Stomach (tissue), 9 donors: ENCODE results near the gene C2orf69. TPM values are rescaled to one million over a fixed set of nuclear protein-coding genes. Genes with fewer than 3 reads are reported as not detected.

Source experiments
- DNase-seq, 2 donors: peaks; one replicate each; pipeline versions ENCODE4 v3.0.0 to v3.0.0-alpha.2; 2013 to 2019
- H3K27ac ChIP-seq, 5 donors: fragments of 200-600 bp in 4 of 5; sonication (generic) in 4 of 5; one replicate each; pipeline ENCODE4 v1.5.1; 2013 to 2019; ENCODE audit warnings: mild to moderate bottlenecking in 1 of 5, moderate library complexity in 1 of 5
- H3K27me3 ChIP-seq, 3 donors: fragments of 200-600 bp; sonication (generic); one replicate each; pipeline ENCODE4 v1.5.1; 2017 to 2019; ENCODE audit warnings: mixed run types in 1 of 3
- H3K36me3 ChIP-seq, 4 donors: fragments of 200-600 bp; sonication (generic); 1 replicate in 3 of 4; 2 replicates in 1 of 4; pipeline ENCODE4 v1.5.1; 2016 to 2019
- H3K4me1 ChIP-seq, 4 donors: fragments of 200-600 bp; sonication (generic); one replicate each; pipeline ENCODE4 v1.5.1; 2016 to 2019
- H3K4me3 ChIP-seq, 4 donors: fragments of 200-600 bp; sonication (generic) in 3 of 4; one replicate each; pipeline ENCODE4 v1.5.1; 2016 to 2019; ENCODE audit warnings: mild to moderate bottlenecking in 1 of 4
- H3K9me3 ChIP-seq, 4 donors: fragments of 200-600 bp; sonication (generic); one replicate each; pipeline ENCODE4 v1.5.1; 2016 to 2019
- EP300 ChIP-seq: sonication (generic); formaldehyde crosslinking; IDR thresholded peaks from one replicate; pipeline ENCODE4 v1.6.1; 2017; ENCODE audit warnings: antibody characterized with exemption
- POLR2A ChIP-seq, 4 donors: fragments of 450-650 bp; IDR thresholded peaks; one replicate each; pipeline ENCODE4 v1.6.1; 2016; ENCODE audit warnings: antibody characterized with exemption in 4 of 4, control low read depth in 2 of 4, mild to moderate bottlenecking in 1 of 4, moderate library complexity in 1 of 4
- POLR2AphosphoS5 ChIP-seq, 3 donors: sonication (generic); formaldehyde crosslinking; IDR thresholded peaks; one replicate each; pipeline ENCODE4 v1.6.1; 2016; ENCODE audit warnings: antibody characterized with exemption in 3 of 3
- WGBS, 5 donors: extraction: QIAGEN DNeasy Blood & Tissue Kit in 3 of 5; methylation state at CpG; one replicate each; pipeline versions ENCODE4 v1.1.5 to v1.1.7; 2013 to 2018; 5-methylcytosine and 5-hydroxymethylcytosine counted together
- intact Hi-C: fragments of 100-400 bp; cut with DNase I; formaldehyde crosslinking; loops from one replicate; pipeline ENCODE4 v1.15.1; 2023; ENCODE audit warnings: low total_unique reads
- polyA plus RNA-seq, 3 donors: library from polyadenylated mRNA; stranded (reverse); fragments of 200-250 nt; gene quantifications; one replicate each; pipeline ENCODE4 v1.2.3, GENCODE V29; 2013
- total RNA-seq, 5 donors: library from RNA; depleted of rRNA; stranded (reverse); fragments of >200 nt; gene quantifications; one replicate each; pipeline versions ENCODE4 v1.1.0 to v1.2.3, GENCODE V29; 2014 to 2016
- TF ChIP-seq, protein P1 (sequence below), 7 experiments: fragments of 450-650 bp in 4 of 7; fragments of 200-600 bp in 3 of 7; sonication (generic) in 3 of 7; IDR thresholded peaks; one replicate each; pipeline ENCODE4 v1.5.1; 2016 to 2019; ENCODE audit warnings: antibody characterized with exemption in 7 of 7, control low read depth in 2 of 7, mild to moderate bottlenecking in 1 of 7
- donor health status: healthy with polysubstance abuse.
- donor health status: Bipolar disorder and iron deficiency.
- donor health status: healthy.

The C2orf69 gene
- total and polyA plus RNA-seq, 8 donors, result 2.0 to 29.8 (median 7.3) TPM

DNA sequence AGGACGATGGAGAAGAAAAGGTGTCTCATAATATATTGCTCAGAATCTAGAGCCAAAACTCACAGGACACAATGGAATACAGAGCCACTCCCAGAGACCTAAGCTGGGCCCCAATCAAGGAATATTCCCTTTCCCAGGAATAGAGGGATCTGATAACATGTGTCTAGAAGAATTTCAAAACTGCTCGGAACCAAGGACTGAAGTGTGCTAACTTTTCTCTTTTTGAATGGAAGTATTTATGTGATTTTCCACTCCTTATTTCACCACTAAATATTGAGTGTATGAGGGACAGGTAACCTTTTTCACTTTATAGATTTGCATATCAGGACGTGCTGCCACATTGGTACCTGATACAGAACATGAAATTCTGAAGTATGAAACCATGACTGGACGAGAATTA is 9.2 kb upstream of the C2orf69 start:
- Histone ChIP-seq H3K27me3 (no peaks in the 10 kb centered on the region), H3K9me3 (no peaks in the 10 kb centered on the region), H3K36me3 (no peaks in the 10 kb centered on the region), H3K4me1 (no peaks in the 10 kb centered on the region), H3K4me3 (no peak overlapping the region), H3K27ac (no peak overlapping the region)
- no peak for DNase-seq
- WGBS, 5 donors, result 84 to 90% (median 86%) methylated on average over 4 of the region's 4 CpGs
- intact Hi-C loops, result no loop called here
- TF ChIP-seq POLR2A (IDR thresholded peaks at IDR 0.05) (no peak), EP300 (no peak), POLR2AphosphoS5 (IDR thresholded peaks at IDR 0.05) (no peak)
- TF ChIP-seq, protein P1, sequence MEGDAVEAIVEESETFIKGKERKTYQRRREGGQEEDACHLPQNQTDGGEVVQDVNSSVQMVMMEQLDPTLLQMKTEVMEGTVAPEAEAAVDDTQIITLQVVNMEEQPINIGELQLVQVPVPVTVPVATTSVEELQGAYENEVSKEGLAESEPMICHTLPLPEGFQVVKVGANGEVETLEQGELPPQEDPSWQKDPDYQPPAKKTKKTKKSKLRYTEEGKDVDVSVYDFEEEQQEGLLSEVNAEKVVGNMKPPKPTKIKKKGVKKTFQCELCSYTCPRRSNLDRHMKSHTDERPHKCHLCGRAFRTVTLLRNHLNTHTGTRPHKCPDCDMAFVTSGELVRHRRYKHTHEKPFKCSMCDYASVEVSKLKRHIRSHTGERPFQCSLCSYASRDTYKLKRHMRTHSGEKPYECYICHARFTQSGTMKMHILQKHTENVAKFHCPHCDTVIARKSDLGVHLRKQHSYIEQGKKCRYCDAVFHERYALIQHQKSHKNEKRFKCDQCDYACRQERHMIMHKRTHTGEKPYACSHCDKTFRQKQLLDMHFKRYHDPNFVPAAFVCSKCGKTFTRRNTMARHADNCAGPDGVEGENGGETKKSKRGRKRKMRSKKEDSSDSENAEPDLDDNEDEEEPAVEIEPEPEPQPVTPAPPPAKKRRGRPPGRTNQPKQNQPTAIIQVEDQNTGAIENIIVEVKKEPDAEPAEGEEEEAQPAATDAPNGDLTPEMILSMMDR (IDR thresholded peaks at IDR 0.05), result no peak

DNA sequence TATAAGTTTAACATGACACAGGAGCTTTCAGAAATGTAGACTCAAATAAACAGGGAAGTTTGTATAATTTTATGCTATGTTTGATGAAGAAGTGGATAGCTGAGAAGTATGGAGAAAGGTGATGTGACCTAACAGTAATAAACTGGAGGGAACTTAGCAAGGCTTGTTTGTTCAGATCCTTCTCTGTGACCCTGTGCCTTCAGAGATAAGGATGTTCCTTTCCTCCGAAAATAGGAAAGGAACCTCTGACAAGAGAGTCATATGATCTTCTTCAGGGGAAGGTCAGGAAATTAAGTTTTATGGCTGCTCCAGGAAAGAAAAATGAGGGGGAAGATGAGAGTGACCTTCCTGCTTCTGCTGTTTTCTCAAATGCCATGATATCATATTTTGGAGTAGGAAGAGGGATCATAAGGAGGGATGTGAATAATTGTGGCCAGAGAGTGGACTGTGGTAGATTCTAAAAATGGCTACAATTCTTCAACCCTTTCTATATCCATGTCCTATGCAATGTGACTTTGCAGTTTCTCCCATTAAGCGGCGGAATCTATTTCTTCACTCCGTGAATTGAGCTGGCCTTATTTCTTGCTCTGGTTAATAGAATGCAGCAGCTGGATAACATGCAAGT is 8.5 kb upstream of the C2orf69 start:
- no peaks in the 10 kb centered on the region for H3K36me3 ChIP-seq
- H3K27ac ChIP-seq, result no peak overlapping the region
- WGBS, 5 donors, result 87 to 93% (median 90%) methylated on average over 4 of the region's 4 CpGs
- H3K9me3 ChIP-seq, result no peaks in the 10 kb centered on the region
- TF ChIP-seq POLR2AphosphoS5 (IDR thresholded peaks at IDR 0.05) (no peak), EP300 (no peak), POLR2A (IDR thresholded peaks at IDR 0.05) (no peak)
- TF ChIP-seq, protein P1 (IDR thresholded peaks at IDR 0.05), result no peak
- intact Hi-C loops, result no loop called here
- H3K4me1 ChIP-seq, result no peaks in the 10 kb centered on the region
- DNase-seq, result no peak
- H3K4me3 ChIP-seq, result no peak overlapping the region
- H3K27me3 ChIP-seq, result no peaks in the 10 kb centered on the region

DNA sequence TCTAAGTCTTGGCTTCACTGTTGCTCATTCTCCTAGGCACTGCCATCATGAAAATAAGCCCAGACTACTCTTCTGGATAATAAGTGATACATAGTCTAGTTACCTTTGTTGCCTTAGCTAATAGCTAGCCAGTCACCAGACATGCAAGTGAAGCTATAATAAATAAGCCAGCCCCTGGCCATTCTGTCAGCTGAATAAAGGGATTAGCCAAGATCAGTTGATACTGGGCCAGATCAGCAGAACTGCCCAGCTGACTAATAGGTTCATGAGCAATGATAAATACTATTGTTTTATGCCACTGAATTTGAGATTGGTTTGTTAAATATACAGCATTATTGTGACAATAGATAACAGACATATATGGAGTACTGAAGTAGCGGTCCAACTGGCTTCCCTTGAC is 8.0 kb upstream of the C2orf69 start:
- DNase-seq, result no peak
- no peak overlapping the region for H3K4me3 ChIP-seq
- H3K9me3 ChIP-seq, result no peaks in the 10 kb centered on the region
- intact Hi-C loops, result no loop called here
- no peaks in the 10 kb centered on the region for H3K4me1 ChIP-seq
- H3K27ac ChIP-seq, result no peak overlapping the region
- H3K27me3 ChIP-seq, result no peaks in the 10 kb centered on the region
- TF ChIP-seq EP300, result no peak
- TF ChIP-seq, protein P1 (IDR thresholded peaks at IDR 0.05), result no peak
- TF ChIP-seq POLR2A (IDR thresholded peaks at IDR 0.05), result no peak
- TF ChIP-seq POLR2AphosphoS5 (IDR thresholded peaks at IDR 0.05), result no peak
- no peaks in the 10 kb centered on the region for H3K36me3 ChIP-seq
- 38 to 83% (median 58%) methylated on average over 1 of the region's 1 CpG for WGBS, 5 donors

DNA sequence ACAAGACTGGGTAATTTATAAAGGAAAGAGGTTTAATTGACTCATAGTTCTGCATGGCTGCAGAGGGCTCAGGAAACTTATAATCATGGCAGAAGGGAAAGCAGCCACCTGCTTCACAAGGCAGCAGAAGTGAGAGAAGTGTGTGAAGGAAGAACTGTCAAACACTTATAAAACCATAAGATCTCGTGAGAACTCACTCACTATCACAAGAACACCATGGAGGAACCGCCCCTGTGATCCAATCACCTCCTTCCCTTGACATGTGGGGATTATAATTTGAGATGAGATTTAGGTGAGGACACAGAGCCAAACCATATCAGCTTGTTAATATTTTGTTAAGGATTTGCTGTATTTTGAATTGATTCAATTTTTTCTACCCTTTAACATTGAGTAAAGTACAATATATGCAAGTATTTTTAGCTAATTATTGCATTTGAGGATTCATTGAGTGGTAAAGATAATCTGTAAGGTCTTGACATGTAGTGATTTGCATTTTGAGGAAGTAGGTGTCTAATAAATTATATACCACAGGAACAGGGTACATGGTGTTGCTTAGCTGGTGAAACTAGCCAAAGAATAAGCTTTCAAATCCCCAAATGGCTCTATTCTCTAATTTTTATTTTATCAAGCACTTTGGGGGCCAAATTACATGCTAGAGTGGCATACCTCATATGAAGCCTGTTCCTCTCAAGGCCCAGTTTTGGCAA is 3.9 kb upstream of the C2orf69 start:
- H3K4me1 ChIP-seq, result peaks cover 5 to 12% (median 9%) of the 10 kb centered on the region in 4 donors
- H3K9me3 ChIP-seq, result no peaks in the 10 kb centered on the region
- H3K4me3 ChIP-seq, result no peak overlapping the region
- DNase-seq, result no peak
- H3K36me3 ChIP-seq, result no peaks in the 10 kb centered on the region
- intact Hi-C loops, result no loop called here
- no peaks in the 10 kb centered on the region for H3K27me3 ChIP-seq
- 78 to 86% (median 80%) methylated on average over 2 of the region's 2 CpGs for WGBS, 5 donors
- no peak overlapping the region for H3K27ac ChIP-seq
- no peak for TF ChIP-seq EP300
